ENCODE measurements around the gene RALBP1.

- no peak for TF ChIP-seq EZH2 (IDR thresholded peaks at IDR 0.05)
- no peak for TF ChIP-seq POLR2AphosphoS5 (IDR thresholded peaks at IDR 0.05; ENCODE audit: low read depth, low read length)
- no peak for TF ChIP-seq POLR2A (IDR thresholded peaks at IDR 0.05; ENCODE audit: borderline replicate concordance, extremely low read depth, insufficient read depth, insufficient read length)
- TF ChIP-seq, protein P1, sequence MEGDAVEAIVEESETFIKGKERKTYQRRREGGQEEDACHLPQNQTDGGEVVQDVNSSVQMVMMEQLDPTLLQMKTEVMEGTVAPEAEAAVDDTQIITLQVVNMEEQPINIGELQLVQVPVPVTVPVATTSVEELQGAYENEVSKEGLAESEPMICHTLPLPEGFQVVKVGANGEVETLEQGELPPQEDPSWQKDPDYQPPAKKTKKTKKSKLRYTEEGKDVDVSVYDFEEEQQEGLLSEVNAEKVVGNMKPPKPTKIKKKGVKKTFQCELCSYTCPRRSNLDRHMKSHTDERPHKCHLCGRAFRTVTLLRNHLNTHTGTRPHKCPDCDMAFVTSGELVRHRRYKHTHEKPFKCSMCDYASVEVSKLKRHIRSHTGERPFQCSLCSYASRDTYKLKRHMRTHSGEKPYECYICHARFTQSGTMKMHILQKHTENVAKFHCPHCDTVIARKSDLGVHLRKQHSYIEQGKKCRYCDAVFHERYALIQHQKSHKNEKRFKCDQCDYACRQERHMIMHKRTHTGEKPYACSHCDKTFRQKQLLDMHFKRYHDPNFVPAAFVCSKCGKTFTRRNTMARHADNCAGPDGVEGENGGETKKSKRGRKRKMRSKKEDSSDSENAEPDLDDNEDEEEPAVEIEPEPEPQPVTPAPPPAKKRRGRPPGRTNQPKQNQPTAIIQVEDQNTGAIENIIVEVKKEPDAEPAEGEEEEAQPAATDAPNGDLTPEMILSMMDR (IDR thresholded peaks at IDR 0.05 in 2 of 3, conservative IDR thresholded peaks at IDR 0.05 in 1 of 3; ENCODE audit: borderline replicate concordance in 1 of 3, insufficient read depth in 1 of 3, low read depth in 2 of 3, low read length in 2 of 3) = no peak
- TF ChIP-seq CEBPB (IDR thresholded peaks at IDR 0.05; ENCODE audit: low read depth) = no peak
- TF ChIP-seq, protein P2, sequence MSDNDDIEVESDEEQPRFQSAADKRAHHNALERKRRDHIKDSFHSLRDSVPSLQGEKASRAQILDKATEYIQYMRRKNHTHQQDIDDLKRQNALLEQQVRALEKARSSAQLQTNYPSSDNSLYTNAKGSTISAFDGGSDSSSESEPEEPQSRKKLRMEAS (IDR thresholded peaks at IDR 0.05) = no peak
- TF ChIP-seq ZNF274 (IDR thresholded peaks at IDR 0.05; ENCODE audit: low read depth, low read length) = no peak
- TF ChIP-seq SRF (IDR thresholded peaks at IDR 0.05; ENCODE audit: low read depth) = no peak
These were observed 69.7 kb downstream of the RALBP1 start for GRCh38 chr18:9545029-9545428.
